ENCODE results near the gene ZNF483.

DNA sequence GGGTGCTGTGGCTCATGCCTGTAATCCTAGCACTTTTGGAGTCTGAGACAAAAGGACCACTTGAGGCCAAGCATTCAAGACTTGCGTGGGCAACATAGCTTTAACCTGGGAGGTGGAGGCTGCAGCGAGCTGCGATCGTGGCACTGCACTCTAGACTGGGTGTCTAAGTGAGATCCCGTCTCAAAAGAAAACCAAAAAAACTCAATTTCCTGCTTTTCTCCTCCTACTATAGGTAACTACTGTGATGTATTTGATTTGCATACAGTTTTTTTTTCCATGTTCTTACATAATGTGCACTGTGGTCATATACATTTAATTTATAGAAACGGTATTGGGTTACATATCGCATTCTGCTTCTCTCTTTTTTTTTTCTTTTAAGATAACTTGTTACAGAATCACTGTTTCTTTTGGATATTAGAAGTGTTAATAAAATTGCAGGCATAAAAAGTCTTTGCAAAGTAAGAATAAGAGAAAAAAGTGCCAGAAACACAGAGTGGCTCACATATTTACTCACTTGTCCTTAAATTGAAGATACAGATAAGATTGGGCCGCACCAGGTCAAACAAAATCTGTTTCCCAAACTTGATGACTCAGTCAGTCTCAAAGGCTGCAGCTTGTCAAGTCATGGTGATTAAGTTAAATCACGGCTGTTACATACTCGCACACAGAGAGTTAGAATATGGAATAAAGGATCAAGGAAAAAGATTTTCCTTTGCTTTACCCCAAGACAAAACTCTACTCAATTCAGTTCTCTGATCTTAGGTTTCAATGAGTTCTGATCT lies 76.4 kb downstream of the ZNF483 start:
- TF ChIP-seq, protein P1, sequence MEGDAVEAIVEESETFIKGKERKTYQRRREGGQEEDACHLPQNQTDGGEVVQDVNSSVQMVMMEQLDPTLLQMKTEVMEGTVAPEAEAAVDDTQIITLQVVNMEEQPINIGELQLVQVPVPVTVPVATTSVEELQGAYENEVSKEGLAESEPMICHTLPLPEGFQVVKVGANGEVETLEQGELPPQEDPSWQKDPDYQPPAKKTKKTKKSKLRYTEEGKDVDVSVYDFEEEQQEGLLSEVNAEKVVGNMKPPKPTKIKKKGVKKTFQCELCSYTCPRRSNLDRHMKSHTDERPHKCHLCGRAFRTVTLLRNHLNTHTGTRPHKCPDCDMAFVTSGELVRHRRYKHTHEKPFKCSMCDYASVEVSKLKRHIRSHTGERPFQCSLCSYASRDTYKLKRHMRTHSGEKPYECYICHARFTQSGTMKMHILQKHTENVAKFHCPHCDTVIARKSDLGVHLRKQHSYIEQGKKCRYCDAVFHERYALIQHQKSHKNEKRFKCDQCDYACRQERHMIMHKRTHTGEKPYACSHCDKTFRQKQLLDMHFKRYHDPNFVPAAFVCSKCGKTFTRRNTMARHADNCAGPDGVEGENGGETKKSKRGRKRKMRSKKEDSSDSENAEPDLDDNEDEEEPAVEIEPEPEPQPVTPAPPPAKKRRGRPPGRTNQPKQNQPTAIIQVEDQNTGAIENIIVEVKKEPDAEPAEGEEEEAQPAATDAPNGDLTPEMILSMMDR (conservative IDR thresholded peaks at IDR 0.05; ENCODE audit: low read length): no peak
- TF ChIP-seq EZH2phosphoT487 (IDR thresholded peaks at IDR 0.05; ENCODE audit: borderline replicate concordance): no peak
